KOPT-K1 (cell line): ENCODE results near the gene HARBI1.
"Not testable (repeated sequence)": the region's sequence is repeated elsewhere in the genome, so short reads cannot be mapped to it uniquely, and the experiment has no call there.

Experiments
- H3K27ac ChIP-seq: fragments of 200-600 bp; sonication (generic); 2 replicates; pipeline ENCODE4 v1.5.1; 2016; ENCODE audit warnings: antibody characterized with exemption, mild to moderate bottlenecking, low read depth, low read length; ENCODE audit not compliant: poor library complexity, severe bottlenecking
- H3K36me3 ChIP-seq: fragments of 200-600 bp; sonication (generic); 2 replicates; pipeline ENCODE4 v1.5.1; 2017; ENCODE audit warnings: antibody characterized with exemption, mild to moderate bottlenecking, low read length, moderate library complexity; ENCODE audit not compliant: insufficient read depth
- H3K9me3 ChIP-seq: fragments of 200-600 bp; sonication (generic); 2 replicates; pipeline ENCODE4 v1.5.1; 2017; ENCODE audit warnings: antibody characterized with exemption, low read length, mild to moderate bottlenecking; ENCODE audit not compliant: insufficient read depth, poor library complexity, severe bottlenecking

HARBI1 gene

GRCh38 chr11:46593550-46594373, 23.3 kb downstream of the HARBI1 start, which contains the start of gene AMBRA1:
TSS of gene AMBRA1 (minus strand) at chr11:46594023. CDS start at chr11:46548380, 45,643 bp downstream.
- peak within 1 kb of the TSS; percentile 78 for H3K27ac ChIP-seq
- no peaks in the 10 kb centered on the region for H3K36me3 ChIP-seq
- no peaks in the 10 kb centered on the region for H3K9me3 ChIP-seq

DNA sequence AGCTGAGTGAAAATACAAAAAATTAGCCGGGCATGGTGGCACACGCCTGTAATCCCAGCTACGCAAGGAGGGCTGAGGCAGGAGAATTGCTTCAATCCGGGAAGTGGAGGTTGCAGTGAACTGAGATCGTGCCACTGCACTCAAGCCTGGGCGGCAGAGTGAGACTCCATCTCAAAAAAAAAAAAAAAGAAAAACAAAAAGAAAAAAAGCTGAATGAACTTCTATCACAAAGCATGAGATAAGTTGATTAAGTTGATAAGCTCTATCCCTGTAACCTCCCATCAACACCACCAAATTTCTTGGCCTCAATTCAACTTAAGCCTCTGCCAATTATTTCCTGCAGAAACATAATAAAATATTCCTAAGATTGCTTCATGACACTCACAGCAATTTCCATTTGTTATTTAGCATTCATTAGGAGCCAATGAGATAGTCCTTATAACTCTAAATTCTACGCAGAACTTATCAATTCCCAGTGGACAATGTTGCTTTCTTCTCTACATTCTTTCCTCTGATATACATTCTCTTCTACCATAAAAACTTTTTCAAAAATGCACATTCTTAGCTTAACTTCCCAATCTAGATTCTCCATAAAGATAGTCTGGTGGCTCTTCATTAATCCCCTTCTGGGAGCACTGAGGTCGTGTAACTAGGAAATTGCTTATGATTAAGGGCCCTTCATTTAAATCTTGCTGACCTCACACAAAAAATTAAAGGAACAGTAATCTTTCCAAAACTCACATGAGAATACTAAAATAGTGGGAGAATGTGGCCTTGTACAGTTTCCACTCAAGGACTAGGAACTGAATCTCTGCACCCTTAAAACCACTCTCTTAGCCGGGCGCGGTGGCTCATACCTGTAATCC, 26.1 kb downstream of the HARBI1 start:
- H3K27ac ChIP-seq = no peak overlapping the region
- peaks cover 15% of the 10 kb centered on the region; the same call in 1 of the 2 replicates for H3K36me3 ChIP-seq
- no peaks in the 10 kb centered on the region for H3K9me3 ChIP-seq

DNA sequence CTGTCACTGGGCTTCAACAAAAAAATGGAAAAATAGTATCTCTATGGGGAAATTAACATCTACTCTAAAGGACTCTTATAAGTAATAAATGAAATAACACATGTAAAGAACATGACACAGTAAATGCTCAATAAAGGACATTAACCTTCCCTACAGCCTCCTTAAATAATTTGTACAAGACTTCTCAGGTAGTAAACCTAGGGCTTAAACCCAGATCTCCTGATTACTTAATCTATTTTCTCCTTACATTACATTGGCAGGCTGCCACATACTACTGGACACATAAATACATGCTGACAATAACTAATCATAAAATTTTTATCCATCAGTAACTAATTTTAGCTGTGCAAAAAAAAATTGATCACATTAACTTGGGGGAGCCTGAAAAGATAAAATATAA, 28.1 kb downstream of the HARBI1 start:
- Histone ChIP-seq H3K9me3 (no peaks in the 10 kb centered on the region), H3K36me3 (peaks cover 15% of the 10 kb centered on the region; the same call in 1 of the 2 replicates), H3K27ac (no peak overlapping the region)

DNA sequence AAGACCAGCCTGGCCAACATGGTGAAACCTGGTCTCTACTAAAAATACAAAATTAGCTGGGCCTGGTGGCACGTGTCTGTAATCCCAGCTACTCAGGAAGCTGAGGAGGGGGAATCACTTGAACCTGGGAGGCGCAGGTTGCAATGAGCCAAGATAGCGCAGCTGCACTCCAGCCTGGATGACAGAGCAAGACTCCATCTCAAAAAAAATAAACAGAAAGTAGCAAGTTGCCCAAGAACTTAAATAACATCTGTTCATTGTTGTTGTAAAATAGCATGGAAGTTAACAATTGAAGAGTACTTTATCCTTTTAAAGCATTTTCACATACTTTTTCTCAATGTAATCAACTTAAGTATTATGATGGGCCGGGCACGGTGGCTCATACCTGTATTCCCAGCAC, 28.9 kb downstream of the HARBI1 start:
- Histone ChIP-seq H3K9me3 (no peaks in the 10 kb centered on the region), H3K27ac (no peak overlapping the region), H3K36me3 (peaks cover 15% of the 10 kb centered on the region; the same call in 1 of the 2 replicates)

DNA sequence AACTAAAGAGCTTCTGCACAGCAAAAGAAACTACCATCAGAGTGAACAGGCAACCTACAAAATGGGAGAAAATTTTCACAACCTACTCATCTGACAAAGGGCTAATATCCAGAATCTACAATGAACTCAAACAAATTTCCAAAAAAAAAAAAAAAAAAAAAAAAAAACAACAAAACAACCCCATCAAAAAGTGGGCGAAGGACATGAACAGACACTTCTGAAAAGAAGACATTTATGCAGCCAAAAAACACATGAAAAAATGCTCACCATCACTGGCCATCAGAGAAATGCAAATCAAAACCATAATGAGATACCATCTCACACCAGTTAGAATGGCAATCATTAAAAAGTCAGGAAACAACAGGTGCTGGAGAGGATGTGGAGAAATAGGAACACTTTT, 33.5 kb downstream of the HARBI1 start:
- H3K27ac ChIP-seq, H3K9me3 ChIP-seq: not testable (repeated sequence)
- peaks cover 21% of the 10 kb centered on the region; the same call in 1 of the 2 replicates for H3K36me3 ChIP-seq

DNA sequence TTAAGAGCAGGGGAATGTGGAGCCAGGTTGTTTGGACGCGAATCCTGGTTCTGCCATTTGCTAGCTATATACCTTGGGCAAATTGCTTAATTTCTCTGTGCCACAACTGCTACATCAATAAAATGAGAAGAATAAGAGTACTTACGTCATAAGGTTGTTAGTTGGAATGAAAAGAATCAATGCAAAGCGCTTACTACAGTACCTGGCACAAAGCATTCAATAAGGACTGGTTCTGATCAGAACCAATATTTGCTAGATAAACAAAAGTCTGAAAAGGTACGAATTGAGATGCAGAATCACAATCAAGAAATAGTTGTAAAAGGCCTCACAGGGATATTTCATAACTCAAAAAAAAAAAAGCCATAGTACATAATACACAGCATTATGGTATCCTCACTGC, 34.4 kb downstream of the HARBI1 start:
- Histone ChIP-seq H3K9me3 (no peaks in the 10 kb centered on the region), H3K27ac (no peak overlapping the region), H3K36me3 (peaks cover 17% of the 10 kb centered on the region; the same call in 1 of the 2 replicates)

- Histone ChIP-seq H3K9me3 (peaks cover 10% of the 10 kb centered on the region), H3K36me3 (peaks cover 7% of the 10 kb centered on the region; the same call in 1 of the 2 replicates), H3K27ac (no peak overlapping the region)
Observed at GRCh38 chr11:46577058-46577457, 40.0 kb downstream of the HARBI1 start.

DNA sequence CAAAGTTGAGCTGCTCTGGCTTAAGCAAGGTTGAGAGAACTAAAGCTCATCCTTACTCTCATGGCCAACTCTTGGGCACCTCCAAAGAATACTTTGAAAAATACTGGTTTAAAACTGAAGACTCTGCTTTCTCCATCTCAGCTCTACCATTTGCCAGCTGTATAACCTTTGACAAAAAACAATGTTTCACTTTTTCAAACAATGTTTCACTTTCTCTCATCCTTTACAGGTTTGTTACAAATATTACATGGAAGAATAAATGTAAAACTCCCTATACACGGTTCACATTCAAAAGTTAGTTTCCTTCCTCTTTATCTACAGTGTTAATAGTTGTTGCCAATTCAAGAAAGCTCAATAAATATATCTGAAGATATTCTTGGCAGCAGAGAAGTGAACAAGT, 42.4 kb downstream of the HARBI1 start:
- H3K27ac ChIP-seq = no peak overlapping the region
- H3K9me3 ChIP-seq = peaks cover 10% of the 10 kb centered on the region
- H3K36me3 ChIP-seq = no peaks in the 10 kb centered on the region

DNA sequence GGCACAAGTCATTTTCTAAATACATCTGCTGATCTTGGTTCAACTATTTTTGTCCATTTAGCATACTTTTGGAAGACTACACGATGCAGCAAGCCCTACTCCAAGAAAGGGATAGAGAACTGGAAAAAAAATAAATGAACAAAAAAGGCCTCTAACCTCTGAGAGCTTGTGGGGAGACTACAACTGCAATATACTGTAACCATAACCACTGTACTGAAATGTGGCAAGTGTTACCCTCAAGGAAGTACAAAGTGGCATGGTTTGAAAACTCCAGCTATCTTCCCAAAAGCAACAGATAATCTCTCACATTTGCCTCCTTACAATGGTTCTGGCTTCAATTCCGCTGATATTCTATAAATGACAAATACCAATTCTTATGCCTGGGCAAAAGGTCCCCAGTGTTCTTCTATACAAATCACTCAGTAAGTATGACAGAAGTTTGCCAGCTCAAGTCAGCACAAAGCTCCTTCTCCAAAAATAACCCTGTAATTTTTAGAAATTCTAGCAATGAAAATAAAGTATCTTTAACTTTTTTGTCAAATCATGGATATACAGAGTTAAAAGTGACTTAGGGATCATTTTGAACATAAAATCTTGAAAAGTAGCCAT, 46.1 kb downstream of the HARBI1 start:
- Histone ChIP-seq H3K9me3 (peaks cover 17% of the 10 kb centered on the region), H3K36me3 (peaks cover 6% of the 10 kb centered on the region), H3K27ac (no peak overlapping the region)

GRCh38 chr11:46565232-46565840, 51.7 kb downstream of the HARBI1 start:
- peaks cover 7% of the 10 kb centered on the region for H3K9me3 ChIP-seq

DNA sequence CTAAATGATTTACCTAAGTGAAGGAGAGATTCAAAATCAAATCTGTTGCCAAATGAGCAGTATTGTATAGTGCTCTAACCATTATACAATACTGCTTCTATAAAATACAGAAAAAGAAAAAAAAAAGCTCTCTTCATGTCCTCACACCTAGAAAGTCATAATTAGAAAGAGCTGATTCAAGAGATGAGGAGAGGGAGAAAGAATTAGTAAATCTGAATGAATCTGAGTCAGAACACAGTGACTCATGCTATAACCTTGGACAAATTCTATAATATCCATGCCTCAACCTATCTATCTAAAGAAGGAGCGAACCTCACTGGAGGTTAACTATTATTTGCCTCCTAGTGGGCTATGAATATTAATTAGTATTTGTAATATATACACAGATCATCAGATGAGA, 52.6 kb downstream of the HARBI1 start:
- no peak overlapping the region for H3K27ac ChIP-seq
- peaks cover 6% of the 10 kb centered on the region for H3K36me3 ChIP-seq
- H3K9me3 ChIP-seq = peaks cover 7% of the 10 kb centered on the region

More at GRCh38 chr11:46565232-46565840, 51.7 kb downstream of the HARBI1 start:
- Histone ChIP-seq H3K36me3 (peaks cover 6% of the 10 kb centered on the region), H3K27ac (no peak overlapping the region)

DNA sequence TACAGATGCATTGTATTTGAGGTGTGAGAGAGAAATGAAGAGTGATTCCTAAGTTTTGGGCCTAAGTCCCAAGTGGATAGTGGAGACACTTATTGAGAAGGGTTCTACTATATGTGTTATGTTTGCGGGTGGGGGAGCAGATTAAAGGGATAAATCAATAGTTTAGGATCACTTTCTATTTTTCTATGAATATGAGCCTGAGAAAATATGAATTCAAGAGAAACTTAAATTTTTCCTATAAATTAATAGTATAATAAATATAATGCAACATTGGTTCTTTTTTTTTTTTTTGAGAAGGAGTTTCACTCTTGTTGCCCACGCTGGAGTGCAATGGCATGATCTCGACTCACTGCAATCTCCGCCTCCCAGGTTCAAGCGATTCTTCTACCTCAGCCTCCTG, 54.5 kb downstream of the HARBI1 start:
- H3K9me3 ChIP-seq = peaks cover 3% of the 10 kb centered on the region
- H3K36me3 ChIP-seq = peaks cover 3% of the 10 kb centered on the region; the same call in 1 of the 2 replicates
- H3K27ac ChIP-seq = no peak overlapping the region

DNA sequence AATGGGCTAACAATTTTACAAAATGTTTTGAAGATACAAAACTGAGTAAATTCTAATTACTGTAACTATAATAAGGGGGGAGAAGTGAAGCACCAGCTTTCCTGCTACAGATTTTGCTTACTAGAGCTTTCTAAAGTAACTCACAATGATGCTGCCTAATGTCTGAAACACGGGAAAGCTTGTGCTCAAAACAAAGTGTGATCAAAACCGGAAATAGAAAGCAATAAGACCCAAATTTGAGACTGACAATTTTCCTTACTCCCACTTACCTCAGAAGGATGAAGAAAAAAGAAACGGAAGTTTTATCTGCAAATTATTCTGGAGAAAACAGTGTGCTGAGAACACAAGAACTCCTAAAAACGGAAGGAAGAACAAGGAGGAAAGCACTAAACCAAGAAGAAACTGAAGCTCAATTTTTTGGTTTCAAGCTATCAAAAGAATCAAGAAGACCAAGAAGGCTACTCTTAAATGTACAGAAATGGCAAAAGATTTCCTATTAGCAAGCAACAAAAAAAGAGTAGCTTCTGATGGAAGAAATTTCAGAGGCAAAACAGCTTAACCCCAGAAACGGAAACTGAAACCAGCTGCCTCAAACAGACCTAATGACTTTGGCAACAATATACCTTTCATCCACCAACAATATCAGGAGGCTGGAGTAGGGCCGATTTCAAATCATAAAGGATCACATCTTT, 56.6 kb downstream of the HARBI1 start:
- H3K9me3 ChIP-seq = no peaks in the 10 kb centered on the region
- H3K36me3 ChIP-seq = no peaks in the 10 kb centered on the region
- peak overlapping the region; percentile 82 for H3K27ac ChIP-seq

- H3K27ac ChIP-seq = peak overlapping the region; percentile 82
- no peaks in the 10 kb centered on the region for H3K36me3 ChIP-seq
- no peaks in the 10 kb centered on the region for H3K9me3 ChIP-seq
Observed at GRCh38 chr11:46559815-46560214, 57.2 kb downstream of the HARBI1 start.
